NCI-H2227 treated with DMSO at 0.1 percent for 48 hours (cell line): Measurements from ENCODE around the gene DHX8.

Experiments
- DNase-seq: peaks from one replicate; lab custom pipeline; 2025; lab: John Stamatoyannopoulos, UW

Gene DHX8

GRCh38 chr17:43524945-43525575, 41.3 kb downstream of the DHX8 start:
- DNase-seq, result no peak

GRCh38 chr17:43526886-43527648, 43.3 kb downstream of the DHX8 start:
- no peak for DNase-seq

- no peak for DNase-seq
Observed at GRCh38 chr17:43528319-43528987, 44.7 kb downstream of the DHX8 start.

GRCh38 chr17:43528988-43529814, 45.4 kb downstream of the DHX8 start:
- no peak for DNase-seq

GRCh38 chr17:43529947-43530287, 46.1 kb downstream of the DHX8 start:
- no peak for DNase-seq

- DNase-seq, result peak; percentile 74
Observed at GRCh38 chr17:43530288-43531081, 46.7 kb downstream of the DHX8 start.

- DNase-seq, result no peak
Observed at GRCh38 chr17:43531082-43531378, 47.3 kb downstream of the DHX8 start.

- DNase-seq, result no peak
Observed at GRCh38 chr17:43531955-43532354, 48.2 kb downstream of the DHX8 start.

GRCh38 chr17:43532581-43532980, 48.8 kb downstream of the DHX8 start:
- no peak for DNase-seq

- no peak for DNase-seq
Observed at GRCh38 chr17:43533699-43534098, 49.9 kb downstream of the DHX8 start.

- DNase-seq, result no peak
Observed at GRCh38 chr17:43534909-43535308, 51.1 kb downstream of the DHX8 start.

GRCh38 chr17:43536236-43536992, 52.6 kb downstream of the DHX8 start:
- no peak for DNase-seq

GRCh38 chr17:43540821-43541674, 57.3 kb downstream of the DHX8 start:
- peak; percentile 9 for DNase-seq

- no peak for DNase-seq
Observed at GRCh38 chr17:43542859-43543258, 59.1 kb downstream of the DHX8 start.

- no peak for DNase-seq
Observed at GRCh38 chr17:43543300-43543699, 59.5 kb downstream of the DHX8 start.

GRCh38 chr17:43543771-43544575, 60.2 kb downstream of the DHX8 start:
- DNase-seq, result no peak

- no peak for DNase-seq
Observed at GRCh38 chr17:43545383-43545632, 61.5 kb downstream of the DHX8 start.

GRCh38 chr17:43546319-43547188, 62.8 kb downstream of the DHX8 start, which contains the start of gene ETV4:
TSS of gene ETV4 (minus strand) at chr17:43546340. CDS start at chr17:43545617, 723 bp downstream.
- DNase-seq, result peak; percentile 93
